WI38 (cell line): ENCODE results near the gene MUC4.

Source experiments
- H3K4me3 ChIP-seq: 2 replicates; pipeline ENCODE4 v1.5.1; 2011; ENCODE audit warnings: low read depth, mild to moderate bottlenecking, control low read depth, low read length
- CTCF ChIP-seq: IDR thresholded peaks from 2 replicates; pipeline ENCODE4 v1.5.1; 2012; ENCODE audit warnings: low read depth, mild to moderate bottlenecking, control low read depth, low read length

Gene MUC4

GRCh38 chr3:195823999-195824398 lies 12.3 kb upstream of the MUC4 start:
- TF ChIP-seq CTCF = no peak
- H3K4me3 ChIP-seq = no peak overlapping the region

- TF ChIP-seq CTCF = no peak
- no peak overlapping the region for H3K4me3 ChIP-seq
Measured at GRCh38 chr3:195823280-195823679, 11.6 kb upstream of the MUC4 start.

- TF ChIP-seq CTCF = no peak
- H3K4me3 ChIP-seq = no peak overlapping the region
Measured at GRCh38 chr3:195822131-195822696, 10.5 kb upstream of the MUC4 start.

- TF ChIP-seq CTCF = no peak
- no peak overlapping the region for H3K4me3 ChIP-seq
Measured at GRCh38 chr3:195821403-195822130, 9.8 kb upstream of the MUC4 start.

- no peak overlapping the region for H3K4me3 ChIP-seq
- TF ChIP-seq CTCF = no peak
Measured at GRCh38 chr3:195820901-195821300, 9.2 kb upstream of the MUC4 start.

GRCh38 chr3:195820186-195820585 lies 8.5 kb upstream of the MUC4 start:
- no peak overlapping the region for H3K4me3 ChIP-seq
- TF ChIP-seq CTCF = no peak

- no peak overlapping the region for H3K4me3 ChIP-seq
- no peak for TF ChIP-seq CTCF
Measured at GRCh38 chr3:195818301-195818700, 6.6 kb upstream of the MUC4 start.
